ENCODE measurements around the gene MBIP.

The MBIP gene

GRCh38 chr14:36284971-36285595 is 35.4 kb downstream of the MBIP start:
- DNase-seq (ENCODE audit: low spot score), result no peak
- H3K4me3 ChIP-seq, result no peak overlapping the region
- TF ChIP-seq, protein P1, sequence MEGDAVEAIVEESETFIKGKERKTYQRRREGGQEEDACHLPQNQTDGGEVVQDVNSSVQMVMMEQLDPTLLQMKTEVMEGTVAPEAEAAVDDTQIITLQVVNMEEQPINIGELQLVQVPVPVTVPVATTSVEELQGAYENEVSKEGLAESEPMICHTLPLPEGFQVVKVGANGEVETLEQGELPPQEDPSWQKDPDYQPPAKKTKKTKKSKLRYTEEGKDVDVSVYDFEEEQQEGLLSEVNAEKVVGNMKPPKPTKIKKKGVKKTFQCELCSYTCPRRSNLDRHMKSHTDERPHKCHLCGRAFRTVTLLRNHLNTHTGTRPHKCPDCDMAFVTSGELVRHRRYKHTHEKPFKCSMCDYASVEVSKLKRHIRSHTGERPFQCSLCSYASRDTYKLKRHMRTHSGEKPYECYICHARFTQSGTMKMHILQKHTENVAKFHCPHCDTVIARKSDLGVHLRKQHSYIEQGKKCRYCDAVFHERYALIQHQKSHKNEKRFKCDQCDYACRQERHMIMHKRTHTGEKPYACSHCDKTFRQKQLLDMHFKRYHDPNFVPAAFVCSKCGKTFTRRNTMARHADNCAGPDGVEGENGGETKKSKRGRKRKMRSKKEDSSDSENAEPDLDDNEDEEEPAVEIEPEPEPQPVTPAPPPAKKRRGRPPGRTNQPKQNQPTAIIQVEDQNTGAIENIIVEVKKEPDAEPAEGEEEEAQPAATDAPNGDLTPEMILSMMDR (IDR thresholded peaks at IDR 0.05), result no peak
- no peak overlapping the region for H3K27ac ChIP-seq

DNA sequence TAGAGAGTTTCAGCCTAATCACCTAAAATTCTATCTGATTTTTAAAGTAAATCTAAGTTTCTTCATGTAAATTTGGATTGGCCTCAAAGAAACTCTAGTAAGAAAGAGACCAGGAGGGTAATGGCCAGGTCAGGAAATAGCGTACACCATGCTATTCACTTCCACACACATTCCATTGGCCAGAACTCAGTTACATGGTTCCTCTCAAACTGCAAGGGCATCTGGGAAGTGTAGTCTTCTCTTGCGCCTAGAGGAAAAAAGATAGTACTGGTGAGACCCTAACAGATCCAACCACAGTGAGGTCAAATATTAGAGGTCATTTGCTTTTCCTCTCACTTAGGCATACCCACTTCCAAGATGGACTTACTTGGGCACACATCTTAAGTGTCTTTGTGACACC is 39.1 kb downstream of the MBIP start:
- TF ChIP-seq, protein P1 (IDR thresholded peaks at IDR 0.05), result no peak
- no peak overlapping the region for H3K27ac ChIP-seq
- H3K4me3 ChIP-seq, result no peak overlapping the region
- DNase-seq (ENCODE audit: low spot score), result no peak

DNA sequence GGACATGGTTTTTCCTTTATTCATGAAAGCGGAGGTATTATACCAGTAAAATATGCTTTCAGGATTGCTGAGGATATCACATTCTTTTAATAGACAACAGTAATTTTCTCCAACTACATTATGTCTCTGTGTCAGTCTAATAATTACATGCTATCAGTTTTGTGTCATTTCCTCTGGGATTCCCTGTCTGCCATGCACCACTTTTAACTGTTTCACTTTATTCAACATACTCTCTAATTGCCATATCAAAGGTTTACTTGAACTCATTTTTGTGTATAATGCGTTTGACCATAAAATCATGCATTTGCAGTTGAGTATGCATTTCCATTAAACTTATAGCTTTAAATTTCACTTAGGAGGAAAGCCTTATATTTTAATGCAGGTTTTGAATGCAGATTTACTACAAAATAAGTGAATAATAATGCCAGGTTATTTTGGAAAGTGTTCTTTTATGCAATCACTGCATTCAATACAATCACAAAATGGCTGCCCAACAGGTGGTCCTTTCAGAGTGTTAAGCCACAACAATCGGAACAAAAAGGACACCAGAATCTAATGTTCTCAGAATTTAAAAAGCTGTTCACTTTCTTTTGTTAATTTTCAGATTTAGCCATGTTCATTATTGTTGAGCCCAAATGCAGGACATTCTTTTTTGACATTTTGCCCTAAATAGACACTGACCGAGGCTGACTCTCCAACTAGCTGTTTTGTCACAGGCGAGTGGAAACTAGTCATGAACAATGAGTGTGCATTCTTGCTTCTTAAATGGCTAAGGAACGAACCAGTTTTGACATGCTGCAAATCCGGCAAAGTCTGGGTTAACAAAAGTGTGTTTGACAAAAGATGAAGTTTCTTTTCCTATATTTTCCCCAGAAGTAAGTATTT is 40.9 kb downstream of the MBIP start:
- DNase-seq (ENCODE audit: low spot score), result no peak
- no peak overlapping the region for H3K27ac ChIP-seq
- no peak overlapping the region for H3K4me3 ChIP-seq
- TF ChIP-seq, protein P1 (IDR thresholded peaks at IDR 0.05), result no peak

GRCh38 chr14:36275741-36276140 is 44.7 kb downstream of the MBIP start:
- TF ChIP-seq, protein P1 (IDR thresholded peaks at IDR 0.05), result no peak
- no peak overlapping the region for H3K27ac ChIP-seq
- no peak overlapping the region for H3K4me3 ChIP-seq
- no peak for DNase-seq (ENCODE audit: low spot score)

DNA sequence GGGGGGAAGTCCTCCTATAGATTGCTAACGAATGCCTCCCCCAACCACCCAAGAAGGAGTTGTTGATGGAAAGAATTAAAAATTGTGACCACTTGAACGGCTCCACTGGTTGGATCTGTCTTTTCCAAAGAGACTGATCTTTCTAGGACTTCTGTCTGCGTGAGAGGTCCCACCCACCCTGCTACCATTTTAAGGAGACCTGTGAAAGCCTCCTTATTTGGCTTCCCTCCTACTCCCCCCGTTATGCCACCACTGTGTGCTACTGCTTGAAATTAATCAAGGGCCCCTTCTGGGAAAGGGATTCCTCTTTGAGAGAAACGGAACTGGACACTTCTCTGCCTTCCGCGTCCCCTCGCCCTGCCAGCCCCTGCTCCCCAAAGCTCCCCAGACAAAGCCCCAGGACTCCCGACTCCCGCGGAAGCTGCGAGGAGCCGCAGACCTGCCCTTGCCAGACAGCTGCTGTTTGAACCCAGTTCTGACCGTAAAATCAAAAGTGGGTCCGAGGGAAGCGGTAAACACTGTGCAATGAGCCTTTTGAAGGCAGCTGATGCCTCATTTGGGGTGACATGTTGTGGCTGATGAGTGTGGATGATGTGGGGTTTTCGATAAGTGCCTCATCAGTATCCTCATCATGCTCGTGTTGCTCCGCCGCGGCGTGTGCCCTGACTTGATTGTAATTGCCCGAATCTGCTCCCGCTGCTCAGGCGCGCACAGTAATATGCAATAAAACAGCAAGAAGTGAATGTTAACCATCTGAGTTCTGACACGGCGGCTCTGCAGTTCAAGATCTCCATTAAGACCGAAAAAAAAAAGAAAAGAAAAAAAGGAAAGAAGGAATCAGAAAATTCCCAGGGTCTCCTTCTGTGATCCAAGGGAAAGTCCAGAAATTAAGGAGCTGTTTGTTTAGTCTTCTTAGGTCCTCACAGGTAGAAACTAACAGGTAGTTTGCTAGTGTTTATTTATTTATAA is 48.2 kb downstream of the MBIP start:
- TF ChIP-seq, protein P1 (IDR thresholded peaks at IDR 0.05), result no peak
- Histone ChIP-seq H3K4me3 (peak overlapping the region; percentile 65), H3K27ac (no peak overlapping the region)
- DNase-seq (ENCODE audit: low spot score), result no peak

DNA sequence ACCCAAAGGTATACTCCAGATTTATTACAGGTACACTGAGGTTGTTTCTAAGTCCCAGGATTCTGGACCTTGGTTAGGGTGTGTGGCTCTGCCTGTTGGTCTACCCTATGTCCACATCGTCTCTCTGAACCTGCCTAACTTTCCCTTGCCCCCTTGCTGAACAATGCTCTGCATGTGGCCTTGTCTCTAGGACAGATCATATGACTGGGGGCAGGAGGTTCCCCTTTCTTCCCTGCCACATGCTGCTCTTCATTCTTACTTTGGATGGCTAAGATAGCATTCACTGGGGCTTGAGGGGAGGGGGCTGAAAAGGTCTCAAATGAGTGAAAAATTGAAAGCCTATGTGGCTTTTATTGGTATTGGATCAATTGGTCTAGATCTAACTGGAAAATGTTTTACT is 49.2 kb downstream of the MBIP start:
- Histone ChIP-seq H3K27ac (no peak overlapping the region), H3K4me3 (no peak overlapping the region)
- TF ChIP-seq, protein P1 (IDR thresholded peaks at IDR 0.05), result no peak
- no peak for DNase-seq (ENCODE audit: low spot score)
